Parathyroid adenoma (tissue), 2 donors: ENCODE results near the gene RPIA.
"Not testable (repeated sequence)": the region's sequence is repeated elsewhere in the genome, so short reads cannot be mapped to it uniquely, and the experiment has no call there.

Source experiments
- H2AFZ ChIP-seq: fragments of 300-600 bp; sonication (generic); one replicate; pipeline ENCODE4 v1.7.0; 2017; ENCODE audit warnings: antibody characterized with exemption, mild to moderate bottlenecking
- H3K27ac ChIP-seq: fragments of 300-600 bp; sonication (generic); one replicate; pipeline ENCODE4 v1.7.0; 2017
- H3K27me3 ChIP-seq: fragments of 300-600 bp; sonication (generic); one replicate; pipeline ENCODE4 v1.7.0; 2017; ENCODE audit warnings: low read length; ENCODE audit not compliant: control insufficient read depth, insufficient read depth
- H3K36me3 ChIP-seq: fragments of 300-600 bp; sonication (generic); one replicate; pipeline ENCODE4 v1.7.0; 2017; ENCODE audit warnings: low read length; ENCODE audit not compliant: control insufficient read depth, insufficient read depth
- H3K4me1 ChIP-seq: fragments of 300-600 bp; sonication (generic); one replicate; pipeline ENCODE4 v1.7.0; 2017; ENCODE audit warnings: control low read depth
- H3K4me2 ChIP-seq: fragments of 300-600 bp; sonication (generic); one replicate; pipeline ENCODE4 v1.7.0; 2017; ENCODE audit warnings: low read length
- H3K4me3 ChIP-seq: fragments of 300-600 bp; sonication (generic); one replicate; pipeline ENCODE4 v1.7.0; 2017; ENCODE audit warnings: low read depth, low read length
- H3K79me2 ChIP-seq: fragments of 300-600 bp; sonication (generic); one replicate; pipeline ENCODE4 v1.7.0; 2017; ENCODE audit warnings: control low read depth
- H3K9ac ChIP-seq: fragments of 300-600 bp; sonication (generic); one replicate; pipeline ENCODE4 v1.7.0; 2017; ENCODE audit warnings: mild to moderate bottlenecking
- H3K9me3 ChIP-seq: fragments of 300-600 bp; sonication (generic); one replicate; pipeline ENCODE4 v1.7.0; 2017; ENCODE audit warnings: low read length; ENCODE audit not compliant: control insufficient read depth
- CTCF ChIP-seq: fragments of 300-600 bp; sonication (generic); IDR thresholded peaks from one replicate; pipeline ENCODE4 v1.7.0; 2017; ENCODE audit warnings: antibody characterized with exemption, mild to moderate bottlenecking
- donor health status: primary hyperparathyroidism.

Gene RPIA

GRCh38 chr2:88760819-88761598, 69.5 kb downstream of the RPIA start:
- H3K4me3 ChIP-seq, result no peak overlapping the region
- H2AFZ ChIP-seq, result no peak overlapping the region
- H3K27me3 ChIP-seq, result no peaks in the 10 kb centered on the region
- no peak overlapping the region for H3K4me2 ChIP-seq
- no peaks in the 10 kb centered on the region for H3K79me2 ChIP-seq
- TF ChIP-seq CTCF, result no peak
- H3K4me1 ChIP-seq, result no peaks in the 10 kb centered on the region
- no peaks in the 10 kb centered on the region for H3K9me3 ChIP-seq
- H3K27ac ChIP-seq, result no peak overlapping the region
- no peak overlapping the region for H3K9ac ChIP-seq
- no peaks in the 10 kb centered on the region for H3K36me3 ChIP-seq

- H3K27me3 ChIP-seq, result no peaks in the 10 kb centered on the region
- H3K4me2 ChIP-seq, result no peak overlapping the region
- no peaks in the 10 kb centered on the region for H3K9me3 ChIP-seq
- H2AFZ ChIP-seq, result no peak overlapping the region
- H3K4me1 ChIP-seq, result no peaks in the 10 kb centered on the region
- no peak overlapping the region for H3K9ac ChIP-seq
- H3K27ac ChIP-seq, result no peak overlapping the region
- H3K36me3 ChIP-seq, result no peaks in the 10 kb centered on the region
- no peaks in the 10 kb centered on the region for H3K79me2 ChIP-seq
- no peak for TF ChIP-seq CTCF
- no peak overlapping the region for H3K4me3 ChIP-seq
Measured at GRCh38 chr2:88764141-88764849, 72.8 kb downstream of the RPIA start.

GRCh38 chr2:88764850-88765153, 73.3 kb downstream of the RPIA start:
- H3K36me3 ChIP-seq, result no peaks in the 10 kb centered on the region
- no peaks in the 10 kb centered on the region for H3K4me1 ChIP-seq
- no peak overlapping the region for H3K4me3 ChIP-seq
- H3K9ac ChIP-seq, result no peak overlapping the region
- no peak overlapping the region for H2AFZ ChIP-seq
- no peaks in the 10 kb centered on the region for H3K27me3 ChIP-seq
- no peak overlapping the region for H3K27ac ChIP-seq
- no peaks in the 10 kb centered on the region for H3K79me2 ChIP-seq
- peak overlapping the region; percentile 47 for H3K4me2 ChIP-seq
- TF ChIP-seq CTCF, result no peak
- H3K9me3 ChIP-seq, result no peaks in the 10 kb centered on the region

DNA sequence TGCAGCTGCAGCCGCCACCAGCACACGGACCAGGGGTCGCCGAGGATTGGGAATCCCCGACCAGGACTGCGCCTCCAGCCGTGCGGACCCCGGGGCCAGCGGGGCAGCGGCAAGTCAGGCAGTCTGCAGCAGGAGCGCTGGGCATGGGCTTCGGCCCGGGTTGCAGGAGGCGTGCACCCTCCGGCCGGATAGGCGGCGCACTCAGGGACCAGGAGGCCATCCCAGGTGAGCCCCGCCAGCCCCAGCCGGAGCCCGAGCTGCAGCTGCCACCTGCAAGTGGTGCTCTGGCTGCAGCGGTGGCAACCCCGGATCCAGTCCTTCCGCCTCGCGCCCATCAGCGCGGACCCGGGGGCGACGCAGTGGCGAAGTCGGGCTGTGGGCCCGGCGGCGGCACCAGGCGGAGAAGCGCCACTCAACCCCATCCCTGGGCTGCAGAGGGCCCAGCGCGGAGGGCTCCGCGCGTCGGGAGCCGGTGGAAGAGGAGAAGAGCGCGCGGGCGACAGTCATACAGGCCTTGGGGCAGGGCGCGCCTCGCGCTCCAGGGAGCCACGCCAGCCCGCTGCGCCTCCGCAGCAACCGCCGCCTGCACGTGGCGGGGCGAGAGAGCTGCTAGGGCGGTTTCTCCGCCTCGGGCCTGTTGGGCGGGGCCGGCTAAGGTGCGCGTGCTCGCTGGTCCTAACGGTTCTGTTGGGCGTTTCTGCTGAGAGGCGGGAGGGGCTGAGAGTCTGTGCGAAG, 73.8 kb downstream of the RPIA start:
- Histone ChIP-seq H3K9me3 (no peaks in the 10 kb centered on the region), H3K36me3 (no peaks in the 10 kb centered on the region), H3K9ac (no peak overlapping the region), H3K79me2 (no peaks in the 10 kb centered on the region), H3K4me3 (no peak overlapping the region), H3K27me3 (no peaks in the 10 kb centered on the region), H3K27ac (no peak overlapping the region), H2AFZ (peak overlapping the region; percentile 47), H3K4me1 (no peaks in the 10 kb centered on the region), H3K4me2 (peak overlapping the region; percentile 47)
- TF ChIP-seq CTCF, result no peak

- not testable (repeated sequence) for H3K4me3 ChIP-seq, H3K79me2 ChIP-seq
Measured at GRCh38 chr2:88765889-88766481, 74.5 kb downstream of the RPIA start.

More at GRCh38 chr2:88765889-88766481, 74.5 kb downstream of the RPIA start:
- not testable (repeated sequence) for H2AFZ ChIP-seq, H3K27me3 ChIP-seq, H3K4me1 ChIP-seq, H3K27ac ChIP-seq, H3K36me3 ChIP-seq, H3K9me3 ChIP-seq, H3K9ac ChIP-seq
- peak overlapping the region; percentile 47 for H3K4me2 ChIP-seq
